GM21529 (cell line): Measurements from ENCODE around the gene MS4A15.
"Not testable (repeated sequence)": the region's sequence is repeated elsewhere in the genome, so short reads cannot be mapped to it uniquely, and the experiment has no call there.

Experiments
- ATAC-seq: cut with Tn5 transposase; IDR thresholded peaks from one replicate; pipeline ENCODE4 v1.9.1; 2021; ENCODE audit not compliant: unreplicated experiment

Gene MS4A15

GRCh38 chr11:60801194-60801593 is 44.5 kb downstream of the MS4A15 start:
- ATAC-seq: no peak

- ATAC-seq: no peak
Observed at GRCh38 chr11:60803273-60803936, 46.7 kb downstream of the MS4A15 start.

- no peak for ATAC-seq
Observed at GRCh38 chr11:60809249-60809648, 52.6 kb downstream of the MS4A15 start.

- ATAC-seq: no peak
Observed at GRCh38 chr11:60809691-60810090, 53.0 kb downstream of the MS4A15 start.

- ATAC-seq: no peak
Observed at GRCh38 chr11:60810151-60810550, 53.5 kb downstream of the MS4A15 start.

GRCh38 chr11:60810569-60810968 is 53.9 kb downstream of the MS4A15 start:
- ATAC-seq: no peak

GRCh38 chr11:60813324-60813723 is 56.7 kb downstream of the MS4A15 start:
- ATAC-seq: no peak

- no peak for ATAC-seq
Observed at GRCh38 chr11:60814112-60814511, 57.4 kb downstream of the MS4A15 start.

GRCh38 chr11:60816590-60817157 is 60.0 kb downstream of the MS4A15 start:
- ATAC-seq: no peak

GRCh38 chr11:60818057-60818456 is 61.4 kb downstream of the MS4A15 start:
- ATAC-seq: no peak

- ATAC-seq: no peak
Observed at GRCh38 chr11:60821827-60822599, 65.3 kb downstream of the MS4A15 start.

- ATAC-seq: not testable (repeated sequence)
Observed at GRCh38 chr11:60823745-60824306, 67.2 kb downstream of the MS4A15 start.

GRCh38 chr11:60825118-60825517 is 68.5 kb downstream of the MS4A15 start:
- no peak for ATAC-seq

GRCh38 chr11:60825790-60826189 is 69.1 kb downstream of the MS4A15 start:
- ATAC-seq: no peak
